ENCODE results near the gene NUDT19. TPM values are rescaled to one million over a fixed set of nuclear protein-coding genes. Genes with fewer than 3 reads are reported as not detected.

The NUDT19 gene
- total and polyA plus RNA-seq, 9 of the 15 experiments (the other 6 are each of a cell fraction or from before 2014, with no cell fraction given), result 9.6 to 38.6 (median 14.4) TPM

- Histone ChIP-seq H3K27ac (ENCODE audit: extremely low read depth, low read depth, low read length) (no peak overlapping the region), H3K9me1 (ENCODE audit: control insufficient read depth, insufficient read depth, low read length) (no peaks in the 10 kb centered on the region), H3K9ac (ENCODE audit: insufficient read depth in 1 of 2, low read depth in 2 of 2, low read length in 2 of 2) (peak overlapping the region in 1 of 2 experiments; percentile 6; a peak in 2 of 4 replicates), H4K20me1 (replicated peaks; ENCODE audit: control insufficient read depth, insufficient read depth, low read length) (no peaks in the 10 kb centered on the region), H3K4me3 (no peak overlapping the region), H3K36me3 (ENCODE audit: control insufficient read depth, insufficient read depth, low read length) (no peaks in the 10 kb centered on the region), H3K27me3 (ENCODE audit: control insufficient read depth in 2 of 2, insufficient read depth in 2 of 2, low read length in 2 of 2) (peaks cover 16 to 22% of the 10 kb centered on the region in 2 experiments; a peak in 4 of 5 replicates), H2AFZ (ENCODE audit: low read depth, low read length) (no peak overlapping the region), H3K4me1 (replicated peaks in 1 of 2; ENCODE audit: control insufficient read depth in 2 of 2, insufficient read depth in 2 of 2, low read length in 2 of 2) (peaks cover 0 to 3% of the 10 kb centered on the region in 2 experiments; a peak in 3 of 5 replicates), H3K4me2 (ENCODE audit: insufficient read depth, low read length) (no peak overlapping the region), H3K79me2 (ENCODE audit: control insufficient read depth, insufficient read depth, low read length) (no peaks in the 10 kb centered on the region), H3K9me3 (replicated peaks; ENCODE audit: control insufficient read depth, insufficient read depth, low read depth, low read length) (no peaks in the 10 kb centered on the region)
- ChIA-PET CTCF (ENCODE audit: low intra/inter-chr PET ratio) (no interaction called here), POLR2A (no interaction called here)
- WGBS (ENCODE audit: insufficient coverage, low coverage, missing lambda C conversion rate), result 4% methylated on average over 6 of the region's 6 CpGs
- intact Hi-C loops (cut with micrococcal nuclease), result no loop called here
- BruUV-seq (replicated peaks), result no TSS peak
- no peak for DNase-seq (ENCODE audit: extremely low read depth in 1 of 4, low spot score in 3 of 4)
- in situ Hi-C loops (cut with MboI), result no loop called here
- FAIRE-seq, result no peak
- no peak for ATAC-seq
- TF ChIP-seq BCLAF1 (IDR thresholded peaks at IDR 0.05; ENCODE audit: borderline replicate concordance in 1 of 2, control insufficient read depth in 1 of 2, low read depth in 2 of 2, low read length in 1 of 2) (no peak), THRB (CRISPR knock-in tag; conservative IDR thresholded peaks at IDR 0.05) (no peak), SMAD1 (IDR thresholded peaks at IDR 0.05; ENCODE audit: low read depth, low read length, partially characterized antibody) (no peak), GMEB1 (CRISPR knock-in tag; IDR thresholded peaks at IDR 0.05) (no peak), STAT5A (IDR thresholded peaks at IDR 0.05; ENCODE audit: borderline replicate concordance, low read length) (no peak), YBX1 (IDR thresholded peaks at IDR 0.05) (no peak)
Measured at GRCh38 chr19:32749361-32749760, 57.7 kb downstream of the NUDT19 start.

All from K562 (cell line).